ACC112 (cell line): ENCODE data around the gene RBM39.
"Not testable (repeated sequence)": the region's sequence is repeated elsewhere in the genome, so short reads cannot be mapped to it uniquely, and the experiment has no call there.

Experiments used
- H2AFZ ChIP-seq: fragments of 200-600 bp; sonication (generic); one replicate; pipeline ENCODE4 v1.6.0; 2017; ENCODE audit warnings: antibody characterized with exemption, low read length; ENCODE audit not compliant: unreplicated experiment
- H3K27ac ChIP-seq: fragments of 200-600 bp; sonication (generic); 2 replicates; pipeline ENCODE4 v1.5.1; 2014; ENCODE audit warnings: low read depth, mild to moderate bottlenecking, antibody characterized with exemption, low read length, moderate library complexity
- H3K27me3 ChIP-seq: fragments of 200-600 bp; sonication (generic); 2 replicates; pipeline ENCODE4 v1.6.1; 2014; ENCODE audit warnings: mild to moderate bottlenecking, antibody characterized with exemption, low read length, moderate library complexity, mixed read lengths; ENCODE audit not compliant: insufficient read depth
- H3K36me3 ChIP-seq: fragments of 200-600 bp; sonication (generic); 2 replicates; pipeline ENCODE4 v1.6.1; 2016; ENCODE audit warnings: mild to moderate bottlenecking, antibody characterized with exemption, low read length, moderate library complexity, mixed read lengths; ENCODE audit not compliant: insufficient read depth
- H3K4me1 ChIP-seq: fragments of 200-600 bp; sonication (generic); one replicate; pipeline ENCODE4 v1.6.1; 2016; ENCODE audit warnings: low read length, mixed read lengths; ENCODE audit not compliant: insufficient read depth, unreplicated experiment, control insufficient read depth
- H3K4me3 ChIP-seq: fragments of 200-600 bp; sonication (generic); 2 replicates; pipeline ENCODE4 v1.5.1; 2014; ENCODE audit warnings: mild to moderate bottlenecking, low read depth, low read length
- H3K79me2 ChIP-seq: fragments of 200-600 bp; sonication (generic); one replicate; pipeline ENCODE4 v1.6.0; 2016; ENCODE audit warnings: low read length; ENCODE audit not compliant: control insufficient read depth, unreplicated experiment, insufficient read depth

RBM39 gene

DNA sequence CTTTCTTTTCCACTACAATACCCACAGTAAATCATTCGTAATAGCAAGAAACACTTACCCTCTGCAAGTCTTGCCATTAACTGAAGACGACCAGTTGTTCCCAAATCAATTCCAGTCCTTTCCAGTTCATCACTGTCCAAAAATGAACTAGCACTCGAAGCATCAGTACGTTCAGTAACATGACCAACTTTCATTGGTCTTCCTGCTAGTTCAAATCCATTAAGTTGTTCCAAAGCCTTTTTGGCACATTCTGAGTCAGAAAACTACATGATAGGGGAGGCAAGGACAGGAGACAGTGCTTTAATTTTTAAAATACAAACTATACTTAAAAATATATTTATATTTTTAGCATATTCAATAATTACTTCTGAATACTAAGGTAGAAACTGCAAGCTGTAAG lies 27.9 kb downstream of the RBM39 start:
- H3K4me1 ChIP-seq = peaks cover 28% of the 10 kb centered on the region
- H3K27me3 ChIP-seq = no peaks in the 10 kb centered on the region
- H3K4me3 ChIP-seq = no peak overlapping the region
- peaks cover 76% of the 10 kb centered on the region for H3K79me2 ChIP-seq
- H3K27ac ChIP-seq = no peak overlapping the region
- peaks cover 58% of the 10 kb centered on the region for H3K36me3 ChIP-seq
- H2AFZ ChIP-seq = no peak overlapping the region

DNA sequence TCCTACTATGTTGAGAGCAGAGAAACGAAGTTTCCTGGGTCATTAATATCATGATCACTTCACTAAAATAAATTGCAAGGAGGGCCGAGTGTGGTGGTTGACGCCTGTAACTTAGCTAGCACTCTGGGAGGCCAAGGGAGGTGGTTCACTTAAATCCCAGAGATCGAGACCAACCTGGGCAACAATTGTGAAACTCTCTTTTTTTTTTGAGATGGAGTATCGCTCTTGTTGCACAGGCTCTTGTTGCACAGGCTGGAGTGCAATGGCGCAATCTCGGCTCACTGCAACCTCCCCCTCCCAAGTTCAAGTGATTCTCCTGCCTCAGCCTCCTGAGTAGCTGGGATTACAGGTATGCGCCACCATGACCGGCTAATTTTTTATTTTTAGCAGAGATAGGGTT lies 28.9 kb downstream of the RBM39 start:
- H3K4me3 ChIP-seq = not testable (repeated sequence)
- H3K79me2 ChIP-seq = peaks cover 77% of the 10 kb centered on the region
- H3K36me3 ChIP-seq = peaks cover 64% of the 10 kb centered on the region

DNA sequence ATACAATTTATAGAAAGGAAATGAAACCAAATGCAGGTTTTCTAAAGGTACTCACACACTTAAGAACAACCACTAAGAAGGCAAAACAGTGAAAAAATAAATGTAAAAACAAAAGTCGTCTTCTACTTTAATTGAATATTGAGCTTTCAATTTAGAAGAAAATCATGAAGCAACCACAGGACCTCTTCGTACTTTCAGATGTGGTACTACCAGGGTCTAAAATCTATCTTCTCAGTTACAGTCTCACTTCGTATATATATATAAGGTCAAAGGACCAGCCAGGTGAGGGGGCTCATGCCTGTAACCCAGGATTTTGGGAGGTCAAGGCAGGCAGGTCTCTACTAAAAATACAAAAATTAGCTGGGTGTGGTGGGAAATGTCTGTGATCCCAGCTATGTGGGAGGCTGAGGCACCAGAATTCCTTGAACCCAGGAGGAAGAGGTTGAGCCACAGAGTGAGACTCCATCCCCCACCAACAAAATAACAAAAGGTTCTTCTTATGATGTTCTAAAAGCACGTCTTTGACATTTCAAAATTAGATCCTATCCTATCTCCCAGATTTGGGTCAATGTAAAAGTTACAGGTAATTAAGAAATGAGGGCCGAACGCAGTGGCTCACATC lies 30.4 kb downstream of the RBM39 start:
- Histone ChIP-seq H3K79me2 (peaks cover 72% of the 10 kb centered on the region), H2AFZ (no peak overlapping the region), H3K4me1 (peaks cover 27% of the 10 kb centered on the region), H3K36me3 (peaks cover 68% of the 10 kb centered on the region), H3K27me3 (no peaks in the 10 kb centered on the region), H3K27ac (peak overlapping the region; percentile 35; the same call in 1 of the 2 replicates), H3K4me3 (no peak overlapping the region)

More for the DNA sequence above, 28.9 kb downstream of the RBM39 start:
- not testable (repeated sequence) for H3K27ac ChIP-seq, H3K27me3 ChIP-seq, H2AFZ ChIP-seq
- H3K4me1 ChIP-seq = peaks cover 27% of the 10 kb centered on the region

DNA sequence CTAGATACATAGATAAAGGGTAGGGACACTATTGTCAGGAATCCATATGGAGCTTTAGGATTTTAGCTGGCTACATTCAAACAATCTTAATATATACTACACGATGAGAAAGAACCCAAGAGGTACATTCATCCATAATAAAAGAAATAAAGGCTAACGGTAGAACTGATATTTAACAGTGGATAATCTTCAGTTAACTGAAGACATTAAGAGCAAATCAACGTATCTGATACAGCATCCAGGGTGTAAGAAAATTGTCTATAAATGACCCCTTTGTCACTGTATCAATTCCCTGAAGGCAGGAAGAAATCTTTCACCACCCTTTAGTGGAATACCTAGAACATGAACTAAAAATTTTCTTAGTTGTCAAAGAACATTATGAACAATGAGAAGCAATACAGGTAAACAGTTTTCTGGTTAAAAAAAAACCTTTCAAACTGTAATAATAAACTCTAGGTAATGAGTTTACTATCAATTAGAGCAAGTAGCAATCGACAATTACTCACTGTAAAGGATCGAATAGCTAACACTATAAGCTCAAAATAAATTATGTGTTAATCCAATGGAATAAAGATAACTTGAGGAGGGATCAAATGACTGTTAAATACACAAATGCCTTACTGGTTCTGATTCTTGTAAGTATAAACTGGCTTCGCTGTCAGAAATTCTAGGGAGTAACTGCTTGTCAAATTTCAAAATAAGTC lies 31.0 kb downstream of the RBM39 start:
- peaks cover 62% of the 10 kb centered on the region for H3K36me3 ChIP-seq
- peaks cover 27% of the 10 kb centered on the region for H3K4me1 ChIP-seq
- H2AFZ ChIP-seq = no peak overlapping the region
- H3K4me3 ChIP-seq = no peak overlapping the region
- no peaks in the 10 kb centered on the region for H3K27me3 ChIP-seq
- H3K27ac ChIP-seq = peak overlapping the region; percentile 35
- peaks cover 66% of the 10 kb centered on the region for H3K79me2 ChIP-seq

DNA sequence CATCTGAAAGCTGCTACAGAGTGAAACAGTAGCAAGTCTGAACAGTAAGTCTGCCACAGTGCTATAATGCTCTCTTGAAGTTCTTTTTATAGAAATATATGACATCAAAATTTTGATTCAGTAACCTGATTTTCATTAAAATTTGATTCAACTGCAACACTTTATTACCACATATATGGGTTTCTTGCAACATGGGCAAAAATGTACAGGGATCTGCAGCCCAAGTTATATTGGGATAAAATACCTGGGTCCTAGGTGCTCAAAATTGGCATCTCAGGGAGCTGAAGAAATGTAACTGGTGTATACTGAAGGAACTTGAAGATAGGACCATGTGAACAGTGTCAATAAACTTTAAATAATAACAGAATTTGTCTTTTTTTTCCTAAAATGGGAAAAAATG lies 32.0 kb downstream of the RBM39 start:
- H2AFZ ChIP-seq = no peak overlapping the region
- H3K4me3 ChIP-seq = no peak overlapping the region

DNA sequence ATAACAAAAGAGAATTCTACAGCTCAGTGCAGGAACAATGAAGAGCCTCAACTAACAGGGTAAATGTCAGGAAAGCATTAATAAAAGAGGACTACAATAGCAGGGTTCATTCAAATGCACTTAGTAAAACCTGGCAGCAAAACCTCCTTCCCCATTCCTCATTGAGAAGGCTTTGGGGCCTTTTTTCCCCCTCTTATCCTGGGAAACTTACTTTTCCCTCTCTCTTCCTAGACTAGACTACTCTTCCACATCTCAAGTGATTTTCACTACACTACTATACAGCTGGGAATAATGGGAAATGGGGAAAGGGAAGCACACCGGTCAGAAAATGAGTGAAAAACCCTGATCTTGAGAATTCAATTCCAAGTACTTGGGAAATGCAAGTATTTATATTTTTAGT lies 32.8 kb downstream of the RBM39 start:
- H2AFZ ChIP-seq = no peak overlapping the region
- peaks cover 65% of the 10 kb centered on the region for H3K36me3 ChIP-seq
- peaks cover 61% of the 10 kb centered on the region for H3K79me2 ChIP-seq
- peaks cover 33% of the 10 kb centered on the region for H3K4me1 ChIP-seq
- H3K27ac ChIP-seq = peak overlapping the region; percentile 41
- no peak overlapping the region for H3K4me3 ChIP-seq
- no peaks in the 10 kb centered on the region for H3K27me3 ChIP-seq

More for the DNA sequence above, 32.0 kb downstream of the RBM39 start:
- Histone ChIP-seq H3K27ac (peak overlapping the region; percentile 41), H3K27me3 (no peaks in the 10 kb centered on the region), H3K79me2 (peaks cover 64% of the 10 kb centered on the region), H3K36me3 (peaks cover 63% of the 10 kb centered on the region), H3K4me1 (peaks cover 28% of the 10 kb centered on the region)

DNA sequence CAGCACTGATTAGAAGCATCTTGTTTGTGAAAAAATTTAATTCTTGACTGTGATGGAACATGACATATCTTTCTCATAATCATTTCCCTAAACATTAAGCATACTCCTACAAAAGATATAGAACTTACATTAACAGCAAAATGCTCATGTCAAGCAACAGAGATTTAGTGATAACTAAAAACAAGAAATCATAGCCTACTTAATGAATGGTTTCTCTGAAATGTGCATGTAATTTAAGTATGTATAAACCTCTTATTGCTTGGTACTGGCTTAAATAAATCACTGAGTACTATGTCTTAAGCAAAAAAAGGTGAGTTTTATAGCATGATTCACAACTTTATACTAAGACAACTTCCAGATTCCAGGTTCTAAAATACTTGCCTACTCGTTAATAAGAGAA lies 33.6 kb downstream of the RBM39 start:
- Histone ChIP-seq H3K4me3 (no peak overlapping the region), H3K4me1 (peaks cover 33% of the 10 kb centered on the region), H3K27ac (peak overlapping the region; percentile 41), H3K36me3 (peaks cover 65% of the 10 kb centered on the region), H2AFZ (no peak overlapping the region), H3K27me3 (no peaks in the 10 kb centered on the region), H3K79me2 (peaks cover 54% of the 10 kb centered on the region)

DNA sequence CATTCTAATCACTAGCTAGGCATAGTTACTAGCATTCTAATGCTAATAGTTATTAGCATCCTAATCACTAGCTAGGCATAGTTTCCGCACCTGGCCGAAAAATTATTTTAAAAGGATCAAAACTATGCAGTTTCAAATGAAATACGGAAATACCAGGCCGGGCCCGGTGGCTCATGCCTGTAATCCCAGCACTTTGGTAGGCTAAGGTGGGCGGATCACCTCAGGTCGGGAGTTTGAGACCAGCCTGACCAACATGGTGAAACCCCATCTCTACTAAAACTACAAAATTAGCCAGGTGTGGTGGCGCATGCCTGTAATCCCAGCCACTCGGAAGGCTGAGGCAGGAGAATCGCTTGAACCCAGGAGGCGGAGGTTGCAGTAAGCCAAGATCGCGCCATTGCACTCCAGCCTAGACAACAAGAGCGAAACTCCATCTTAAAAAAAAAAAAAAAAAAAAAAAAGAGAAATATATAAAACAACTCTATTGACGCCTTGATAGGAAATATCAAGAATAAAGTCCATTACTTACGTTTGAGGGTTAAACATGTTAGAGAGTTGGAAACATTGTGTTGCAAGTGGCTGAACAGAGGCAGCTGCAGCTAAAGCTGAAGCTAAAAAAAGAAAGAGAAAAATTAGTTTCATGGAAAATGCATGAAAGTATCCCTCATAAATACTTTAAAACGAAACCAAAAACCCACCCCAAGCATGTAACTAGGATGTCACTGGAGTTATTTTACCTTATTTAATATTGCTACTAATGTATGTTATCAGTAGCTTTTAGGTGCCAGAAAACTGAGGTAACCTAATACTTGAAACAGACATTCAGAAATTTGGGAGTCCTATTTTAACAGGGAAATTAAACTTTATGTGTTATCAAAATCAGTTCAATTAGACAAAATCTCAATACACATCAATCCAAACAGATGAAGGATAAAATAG lies 35.2 kb downstream of the RBM39 start:
- not testable (repeated sequence) for H3K27me3 ChIP-seq, H2AFZ ChIP-seq, H3K4me3 ChIP-seq
- Histone ChIP-seq H3K79me2 (peaks cover 43% of the 10 kb centered on the region), H3K4me1 (peaks cover 37% of the 10 kb centered on the region), H3K36me3 (peaks cover 71% of the 10 kb centered on the region), H3K27ac (0 out of 2 replicates have a peak overlapping the region, but pooled peaks have one; percentile 8)

DNA sequence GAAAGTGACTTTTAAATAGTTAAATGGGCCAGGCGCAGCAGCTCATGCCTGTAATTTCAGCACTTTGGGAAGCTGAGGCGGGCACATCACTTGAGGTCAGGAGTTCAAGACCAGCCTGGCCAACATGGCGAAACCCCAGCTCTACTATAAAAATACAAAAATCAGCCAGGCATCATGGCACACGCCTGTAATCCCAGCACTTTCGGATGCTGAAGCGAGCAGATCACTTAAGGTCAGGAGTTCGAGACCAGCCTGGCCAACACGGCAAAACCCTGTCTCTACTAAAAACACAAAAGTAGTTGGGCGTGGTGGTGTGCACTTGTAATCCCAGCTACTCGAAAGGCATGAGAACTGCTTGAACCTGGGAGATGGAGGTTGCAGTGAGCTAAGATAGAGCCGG lies 36.2 kb downstream of the RBM39 start:
- Histone ChIP-seq H3K79me2 (peaks cover 37% of the 10 kb centered on the region), H3K36me3 (peaks cover 62% of the 10 kb centered on the region), H3K4me1 (peaks cover 32% of the 10 kb centered on the region), H3K27ac (peak overlapping the region; percentile 17; the same call in 1 of the 2 replicates)
- not testable (repeated sequence) for H2AFZ ChIP-seq, H3K4me3 ChIP-seq, H3K27me3 ChIP-seq

DNA sequence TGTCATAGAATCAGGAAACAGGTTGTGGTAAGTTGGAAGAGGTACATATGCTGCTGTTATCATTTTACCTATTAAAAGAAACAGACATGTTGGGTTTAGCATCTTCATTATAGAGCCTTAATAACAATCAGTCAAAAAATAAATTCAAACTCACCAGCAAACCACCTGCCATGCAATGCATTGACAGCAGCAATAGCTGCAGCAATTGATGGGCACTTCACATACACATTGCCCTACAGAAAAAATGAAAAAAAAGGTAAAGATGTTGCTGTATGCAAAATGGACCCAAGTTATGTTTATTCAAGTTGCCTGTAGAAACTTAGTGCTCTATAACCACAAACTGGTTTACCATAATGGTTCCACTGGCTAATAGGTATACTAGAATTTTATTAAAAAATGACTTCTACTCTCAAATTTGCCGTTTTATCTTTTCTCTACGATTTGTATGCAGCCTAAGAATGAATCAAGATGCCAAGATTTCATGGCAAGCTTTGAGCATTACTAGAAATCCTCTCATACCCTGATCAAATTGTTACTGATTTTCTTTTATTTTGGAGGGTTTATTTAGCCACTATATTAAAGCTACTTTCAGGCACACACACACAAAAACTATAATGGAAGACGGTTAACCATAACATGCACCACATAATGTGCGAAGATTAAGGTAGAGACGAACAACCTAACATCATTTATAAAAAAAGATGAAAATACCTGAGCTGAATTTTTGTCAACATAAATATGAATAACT lies 37.4 kb downstream of the RBM39 start:
- no peaks in the 10 kb centered on the region for H3K27me3 ChIP-seq
- H3K36me3 ChIP-seq = peaks cover 50% of the 10 kb centered on the region
- H3K79me2 ChIP-seq = peaks cover 37% of the 10 kb centered on the region
- no peak overlapping the region for H3K4me3 ChIP-seq
- H2AFZ ChIP-seq = no peak overlapping the region
- H3K27ac ChIP-seq = 0 out of 2 replicates have a peak overlapping the region, but pooled peaks have one; percentile 13
- peaks cover 27% of the 10 kb centered on the region for H3K4me1 ChIP-seq
